HG03175 (cell line): ENCODE measurements around the gene ACOT8.

Source experiments
- ATAC-seq: cut with Tn5 transposase; IDR thresholded peaks from one replicate; pipeline ENCODE4 v1.9.1; 2021; ENCODE audit warnings: mild to moderate bottlenecking, moderate library complexity; ENCODE audit not compliant: unreplicated experiment

ACOT8 gene

DNA sequence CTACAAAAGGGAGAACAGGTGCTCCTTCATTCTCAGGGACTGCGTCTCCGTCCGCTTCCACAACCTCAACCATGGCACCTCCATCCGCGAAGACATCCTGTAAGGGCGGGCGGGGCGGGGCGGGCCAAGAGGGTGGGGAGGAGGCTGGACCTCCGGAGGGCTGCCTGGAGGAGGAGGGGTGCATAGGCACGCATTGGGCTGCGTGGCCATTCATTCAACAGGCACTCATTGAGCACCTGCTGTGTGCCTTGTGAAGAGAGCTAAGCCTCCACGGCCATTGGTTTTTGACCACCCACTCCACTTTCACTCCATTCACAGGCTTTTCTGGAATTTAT, 657 bp upstream of the ACOT8 start:
- ATAC-seq = peak; percentile 22

DNA sequence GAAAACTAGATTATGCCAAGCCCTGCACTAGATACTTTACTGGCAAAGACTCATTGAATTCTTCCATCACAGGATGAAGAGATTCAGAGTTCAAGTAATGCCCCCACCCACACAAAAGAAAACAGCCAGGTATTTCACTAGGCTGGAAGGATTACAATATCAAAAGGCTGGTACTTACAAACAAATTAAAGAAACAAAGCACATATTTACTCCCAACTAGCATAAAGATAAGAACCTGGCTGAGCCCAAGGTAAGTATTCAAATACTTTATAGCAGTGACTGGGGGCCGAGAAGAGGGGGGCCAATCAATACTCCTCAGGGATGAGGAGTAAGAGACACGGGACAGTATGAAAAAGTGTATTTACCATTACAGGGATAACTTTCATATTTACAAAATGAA, 3.7 kb downstream of the ACOT8 start:
- ATAC-seq = no peak

DNA sequence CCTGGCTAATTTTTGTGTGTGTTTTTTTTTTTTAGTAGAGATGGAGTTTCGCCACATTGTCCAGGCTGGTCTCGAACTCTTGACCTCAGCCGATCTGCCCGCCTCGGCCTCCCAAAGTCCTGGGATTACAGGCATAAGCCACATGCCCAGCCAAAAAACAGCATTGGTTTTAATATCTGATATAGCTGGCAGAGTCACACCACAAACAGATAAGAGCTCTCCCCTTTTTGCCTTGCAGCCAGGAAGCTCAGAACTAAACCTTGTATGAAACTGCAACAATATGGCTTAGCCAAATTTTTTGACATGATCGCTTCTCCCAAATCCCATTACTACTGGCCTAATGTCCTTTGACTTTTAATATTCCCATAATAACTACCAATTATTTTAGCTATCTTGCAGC, 4.9 kb downstream of the ACOT8 start:
- ATAC-seq = no peak

DNA sequence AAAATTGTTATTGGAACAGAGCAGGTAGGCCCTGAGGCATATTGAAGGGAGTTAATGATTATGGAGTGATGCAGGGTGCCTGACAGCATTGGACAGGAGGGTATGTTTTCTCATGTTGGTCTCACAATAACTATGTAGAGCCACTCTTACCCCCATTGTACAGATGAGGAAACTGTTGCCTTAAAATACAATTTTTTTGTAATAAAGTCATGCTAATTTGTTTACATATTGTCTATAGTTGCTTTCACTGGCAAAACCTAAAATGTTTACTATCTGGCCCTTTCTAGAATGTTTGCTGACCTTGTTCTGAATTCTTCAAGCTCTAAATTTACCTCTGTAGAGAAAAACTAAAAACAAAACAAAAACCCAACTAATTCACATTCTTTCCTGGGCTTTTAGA, 5.7 kb downstream of the ACOT8 start:
- ATAC-seq = no peak

DNA sequence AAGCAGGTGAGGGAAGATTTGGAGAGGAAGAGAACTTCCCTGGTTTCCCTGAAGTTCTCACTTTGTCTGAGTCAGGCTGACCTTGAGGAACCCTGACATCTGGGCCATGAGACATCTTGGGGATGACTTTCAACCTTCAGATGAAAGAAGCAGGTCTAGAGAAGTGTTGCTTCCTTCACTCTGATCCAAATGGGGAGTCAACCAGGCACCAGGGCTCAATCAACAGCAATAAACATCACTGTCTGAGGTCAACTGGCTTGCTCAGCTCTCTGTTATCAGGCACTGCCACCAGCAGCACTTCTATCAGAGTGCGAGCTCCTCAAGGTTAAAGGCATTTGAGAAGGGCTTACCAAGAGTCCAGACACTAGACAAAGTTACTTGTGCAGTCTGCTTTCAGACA, 6.3 kb downstream of the ACOT8 start:
- no peak for ATAC-seq

DNA sequence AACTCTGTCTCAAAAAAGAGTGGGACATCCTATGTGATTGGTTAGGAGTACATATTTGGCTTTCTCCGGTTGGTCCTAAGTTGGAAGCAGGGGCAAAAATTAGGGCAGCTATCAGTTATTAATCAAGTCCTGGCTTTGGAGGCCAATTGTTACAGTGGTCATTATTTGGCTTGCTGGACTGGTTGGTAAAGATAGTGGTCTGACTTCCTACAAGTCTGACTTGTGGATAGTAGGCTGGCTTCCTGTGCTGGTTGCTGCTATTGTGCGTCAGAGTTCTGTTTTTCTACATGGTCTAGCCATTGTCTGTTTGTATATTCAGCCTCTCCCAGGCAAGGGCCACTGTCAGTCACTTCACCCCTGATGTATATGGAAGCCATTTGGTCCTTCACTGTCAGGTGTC, 7.0 kb downstream of the ACOT8 start:
- no peak for ATAC-seq

DNA sequence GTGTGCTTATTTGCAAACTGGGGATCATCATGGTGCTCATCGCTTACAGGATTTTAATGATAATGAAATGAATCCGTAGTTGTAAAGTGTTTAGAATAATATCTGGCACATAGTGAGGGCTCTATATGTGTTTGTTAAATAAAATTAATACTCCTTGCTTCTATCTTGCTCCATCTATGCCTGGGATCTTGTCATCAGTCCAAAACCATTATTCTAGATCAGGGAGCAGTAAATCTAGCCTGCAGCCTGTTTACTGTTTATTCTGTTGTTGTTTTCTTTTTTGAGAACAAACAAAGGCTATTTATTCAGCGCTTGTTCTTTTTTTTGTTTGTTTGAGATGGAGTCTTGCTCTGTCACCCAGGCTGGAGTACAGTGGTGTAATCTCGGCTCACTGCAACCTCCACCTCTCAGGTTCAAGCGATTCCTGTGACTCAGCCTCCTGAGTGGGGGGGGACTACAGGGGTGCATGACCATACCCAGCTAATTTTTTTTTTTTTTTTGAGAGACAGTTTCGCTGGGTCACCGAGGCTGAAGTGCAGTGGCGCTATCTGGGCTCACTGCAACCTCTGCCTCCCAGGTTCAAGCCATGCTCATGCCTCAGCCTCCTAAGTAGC, 8.1 kb downstream of the ACOT8 start:
- ATAC-seq = no peak

DNA sequence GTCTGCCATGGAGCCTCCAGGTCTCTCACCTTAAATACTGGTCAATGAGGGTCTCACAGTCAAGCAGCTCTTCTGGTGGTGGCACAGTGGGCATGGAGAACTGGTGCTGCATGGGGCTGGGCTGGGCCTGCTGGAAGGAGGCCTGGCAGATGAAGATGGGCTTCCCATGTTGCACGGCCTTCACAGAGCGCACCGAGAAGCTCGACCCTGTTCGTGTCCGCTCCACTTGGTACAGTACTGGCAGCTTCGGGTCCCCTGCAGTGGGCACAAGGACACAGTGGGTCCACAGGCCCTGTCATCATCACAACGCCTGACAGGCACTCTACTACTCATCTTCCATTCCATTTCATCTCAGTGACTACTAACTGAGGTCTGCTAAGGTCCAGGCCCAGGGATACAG, 8.8 kb downstream of the ACOT8 start:
- no peak for ATAC-seq

DNA sequence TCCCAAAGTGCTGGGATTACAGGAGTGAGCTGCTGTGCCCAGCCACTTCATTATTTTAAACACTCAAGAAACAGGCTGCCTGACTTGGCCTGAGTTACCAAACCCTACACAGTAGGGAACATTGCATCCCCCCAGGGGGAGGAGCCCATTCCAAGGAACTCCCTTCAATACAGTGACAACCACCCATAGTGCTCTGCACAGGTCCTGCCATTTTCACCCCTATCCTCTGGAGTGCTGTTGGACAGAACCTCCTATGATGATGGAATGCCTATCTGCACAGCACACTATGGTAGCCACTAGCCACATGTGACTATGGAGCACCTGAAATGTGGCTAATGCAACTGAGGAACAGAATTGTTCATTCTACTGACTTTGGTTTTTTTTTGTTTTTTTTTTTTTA, 11.7 kb downstream of the ACOT8 start:
- ATAC-seq = no peak

DNA sequence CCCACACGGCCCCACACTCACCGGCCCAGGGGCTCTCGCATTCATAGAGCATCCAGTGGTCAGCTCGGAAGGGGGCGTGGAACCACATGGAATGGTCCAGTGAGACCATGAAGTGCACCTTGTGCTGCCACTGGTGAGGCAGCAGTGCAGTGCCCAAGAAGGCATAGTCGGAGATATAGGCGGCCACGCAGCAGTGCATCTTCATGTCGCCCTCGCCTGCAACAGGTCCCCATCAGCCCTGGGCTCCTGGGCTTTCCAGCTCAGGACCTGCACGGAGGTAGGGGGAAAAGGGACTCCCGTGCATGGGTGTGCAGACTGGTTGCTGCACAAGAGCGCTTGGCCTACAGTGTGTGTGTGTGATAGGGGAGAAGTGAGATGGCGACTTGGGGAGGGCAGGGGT, 13.7 kb downstream of the ACOT8 start:
- ATAC-seq = no peak

DNA sequence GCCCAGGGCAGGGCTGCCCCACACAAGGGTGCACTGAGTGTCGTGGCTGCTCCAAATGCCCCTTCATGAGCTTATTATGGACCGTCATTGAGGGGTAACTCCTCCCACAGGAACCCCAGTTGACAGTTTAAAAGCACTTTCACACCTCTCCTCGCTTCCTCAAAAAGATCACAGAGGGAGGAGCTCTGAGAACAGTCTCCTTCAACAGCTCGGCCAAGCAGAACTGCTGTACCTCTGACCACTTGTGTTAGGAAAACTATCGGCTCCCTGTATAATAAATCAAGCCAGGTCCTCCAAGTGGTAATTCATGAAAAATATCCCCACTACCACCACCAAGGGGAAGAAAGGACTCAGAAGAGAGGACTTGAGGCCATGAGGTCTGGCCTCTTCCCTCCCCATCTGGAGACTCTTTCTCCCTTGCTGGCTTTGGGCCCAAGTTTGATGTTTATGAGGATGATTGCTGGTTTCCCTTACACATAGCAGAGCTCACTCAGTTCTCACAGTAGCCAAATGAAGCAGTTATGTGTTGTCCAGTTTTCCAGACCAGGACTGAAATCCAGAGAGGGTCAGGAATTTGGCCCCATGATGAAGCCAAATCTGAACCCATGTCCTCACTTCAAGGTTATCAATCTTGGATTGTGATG, 14.9 kb downstream of the ACOT8 start:
- ATAC-seq = peak; percentile 83

DNA sequence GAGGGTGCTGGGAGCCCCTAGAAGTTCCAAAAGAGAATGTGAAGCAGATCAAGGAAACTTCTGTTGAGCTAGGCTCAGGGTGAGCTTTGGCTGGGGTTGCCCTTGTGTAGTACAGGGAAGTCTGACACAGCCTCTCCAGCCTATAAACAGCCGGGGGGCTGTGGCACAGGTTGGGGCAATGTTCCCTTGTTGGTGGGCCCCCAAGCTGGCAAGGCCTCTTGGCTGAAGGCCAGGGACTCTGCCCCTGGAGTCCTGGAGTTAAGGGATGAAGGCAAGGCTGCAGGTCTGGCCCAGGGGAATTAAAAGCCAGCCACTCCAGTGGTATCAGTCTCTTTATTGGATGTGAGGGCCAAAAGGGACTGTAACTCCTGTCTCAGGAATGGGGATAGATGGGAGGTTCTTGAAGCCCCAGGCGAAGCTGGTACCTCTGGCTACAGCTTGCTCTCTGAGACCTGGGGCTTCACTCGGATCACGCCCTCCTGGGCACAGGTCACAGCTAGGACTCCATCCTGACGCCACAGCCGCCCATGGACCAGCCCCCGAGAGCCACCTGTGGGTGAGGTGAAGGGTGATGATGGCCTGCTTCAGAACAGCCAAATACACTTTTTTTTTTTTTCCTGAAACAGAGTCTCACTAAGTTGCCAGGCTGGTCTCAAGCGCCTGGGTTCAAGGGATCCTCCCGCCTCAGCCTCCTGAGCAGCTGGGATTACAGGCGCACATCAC, 15.6 kb downstream of the ACOT8 start:
- no peak for ATAC-seq

DNA sequence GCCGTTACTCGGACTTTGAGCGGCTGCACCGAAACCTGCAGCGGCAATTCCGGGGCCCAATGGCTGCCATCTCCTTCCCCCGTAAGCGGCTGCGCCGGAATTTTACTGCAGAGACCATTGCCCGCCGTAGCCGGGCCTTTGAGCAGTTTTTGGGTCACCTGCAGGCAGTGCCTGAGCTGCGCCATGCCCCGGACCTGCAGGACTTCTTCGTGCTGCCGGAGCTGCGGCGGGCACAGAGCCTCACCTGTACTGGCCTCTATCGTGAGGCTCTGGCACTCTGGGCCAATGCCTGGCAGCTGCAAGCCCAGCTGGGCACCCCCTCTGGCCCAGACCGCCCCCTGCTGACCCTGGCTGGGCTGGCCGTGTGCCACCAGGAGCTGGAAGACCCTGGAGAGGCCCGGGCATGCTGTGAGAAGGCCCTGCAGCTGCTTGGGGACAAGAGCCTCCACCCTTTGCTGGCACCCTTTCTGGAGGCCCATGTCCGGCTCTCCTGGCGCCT, 16.4 kb downstream of the ACOT8 start:
- ATAC-seq = no peak

DNA sequence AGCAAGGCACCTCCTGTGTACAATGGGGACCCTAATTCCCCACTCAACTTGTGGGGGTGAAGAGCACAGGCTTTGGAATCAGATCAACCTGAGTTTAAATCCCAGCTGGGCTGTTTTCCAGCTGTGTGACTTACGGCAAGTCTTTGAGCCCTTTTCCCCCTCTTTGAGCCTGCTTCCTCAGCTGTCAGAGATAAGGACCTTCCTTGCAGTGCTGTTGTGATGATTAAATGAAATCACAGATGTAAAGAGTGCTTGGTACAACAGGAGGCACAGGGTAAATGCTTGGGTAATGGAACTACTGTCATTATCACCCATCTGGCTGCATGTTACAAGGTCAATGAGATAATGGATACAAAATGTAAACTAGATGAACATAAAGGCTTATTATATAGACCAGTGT, 20.4 kb downstream of the ACOT8 start:
- no peak for ATAC-seq

DNA sequence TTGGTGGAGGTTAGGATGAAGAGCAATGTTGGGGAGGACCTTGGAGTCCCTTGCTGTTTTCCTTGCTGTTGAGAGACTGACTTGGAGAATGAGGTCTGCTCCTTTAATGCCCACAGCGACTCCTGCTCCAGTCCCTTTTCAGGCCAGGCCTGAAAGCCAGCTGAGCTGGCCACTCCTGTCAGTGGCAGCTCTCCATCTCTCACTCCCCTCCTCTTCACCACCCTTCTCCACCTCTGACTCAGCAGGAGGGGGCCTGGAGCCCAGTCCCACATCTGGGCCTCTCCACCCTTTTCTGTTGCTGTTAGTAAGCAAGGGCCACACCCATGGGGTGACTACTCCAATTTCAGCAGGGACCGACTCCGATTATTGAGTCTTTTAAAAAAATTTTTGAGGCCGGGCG, 21.4 kb downstream of the ACOT8 start:
- no peak for ATAC-seq

DNA sequence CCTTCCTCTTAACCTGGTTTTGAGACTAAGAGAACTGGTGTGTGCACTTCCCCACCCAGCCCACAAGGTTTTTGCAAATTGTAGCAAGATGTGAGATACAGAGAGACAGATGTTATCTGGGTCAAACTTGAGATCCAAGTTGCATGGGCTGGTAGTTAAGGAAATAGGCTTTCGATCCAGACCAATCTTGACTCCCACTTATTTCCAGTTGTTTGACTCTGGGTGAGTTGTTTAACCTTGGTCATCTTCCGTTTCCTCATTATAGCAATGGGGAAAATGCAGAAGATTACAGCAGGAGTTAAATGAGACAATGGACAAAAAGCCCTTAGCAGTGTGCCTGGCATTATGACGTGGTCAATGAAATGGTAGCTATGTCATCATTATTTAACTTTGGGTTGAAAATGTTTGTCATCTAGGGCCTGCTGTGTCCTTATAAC, 21.8 kb downstream of the ACOT8 start:
- no peak for ATAC-seq

DNA sequence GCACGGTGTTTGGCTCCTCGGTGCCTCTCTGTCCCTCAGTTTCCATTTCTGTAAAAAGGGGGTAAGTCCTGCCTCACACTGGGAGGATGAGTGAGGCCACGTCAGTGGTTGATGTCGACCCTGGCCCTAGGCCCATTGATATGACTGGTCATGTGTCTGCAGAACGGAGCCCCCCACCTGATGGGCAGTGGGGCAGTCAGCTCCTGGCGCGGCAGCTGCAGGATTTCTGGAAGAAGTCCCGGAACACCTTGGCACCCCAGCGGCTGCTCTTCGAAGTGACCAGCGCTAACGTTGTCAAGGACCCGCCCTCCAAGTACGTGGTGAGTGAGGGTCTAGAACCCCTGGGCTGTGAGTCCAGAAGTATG, 22.4 kb downstream of the ACOT8 start:
- no peak for ATAC-seq

DNA sequence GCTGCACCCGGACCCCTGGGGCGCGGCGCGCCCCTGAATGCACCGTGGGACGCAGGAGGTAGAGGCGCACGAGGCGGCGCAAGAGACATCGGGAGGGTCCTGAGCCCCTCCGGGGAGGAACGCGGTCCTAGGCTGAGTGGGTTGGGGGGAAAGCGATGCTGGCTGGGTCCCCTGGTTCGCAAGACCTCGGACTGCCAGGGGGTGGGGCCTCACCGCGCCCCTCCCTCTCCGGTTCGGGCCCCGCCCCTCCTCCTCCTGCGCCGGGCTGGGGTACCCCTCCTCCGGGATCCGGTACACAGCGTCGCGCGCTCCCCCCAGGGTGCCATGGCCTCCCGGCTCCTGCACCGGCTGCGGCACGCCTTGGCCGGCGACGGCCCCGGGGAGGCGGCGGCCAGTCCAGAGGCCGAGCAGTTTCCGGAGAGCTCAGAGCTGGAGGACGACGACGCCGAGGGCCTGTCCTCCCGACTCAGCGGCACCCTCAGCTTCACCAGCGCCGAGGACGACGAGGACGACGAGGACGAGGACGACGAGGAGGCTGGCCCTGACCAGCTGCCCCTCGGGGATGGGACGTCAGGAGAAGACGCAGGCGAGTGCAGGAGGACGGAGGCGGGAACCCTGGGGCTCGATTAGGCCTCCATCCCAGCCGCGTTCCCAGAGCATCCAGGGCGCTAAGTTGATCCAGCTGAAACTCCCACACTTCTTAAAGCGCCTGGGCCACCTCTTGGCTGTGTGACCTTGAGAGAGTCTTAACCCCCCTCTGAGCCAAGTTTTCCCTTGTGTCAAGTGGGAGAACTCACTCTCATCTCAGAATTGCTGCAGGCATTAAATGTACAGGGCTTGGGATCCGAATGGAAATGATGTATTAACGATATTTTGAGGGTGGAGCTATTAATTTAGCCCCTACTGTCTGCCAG, 23.1 kb downstream of the ACOT8 start:
- peak; percentile 53 for ATAC-seq

DNA sequence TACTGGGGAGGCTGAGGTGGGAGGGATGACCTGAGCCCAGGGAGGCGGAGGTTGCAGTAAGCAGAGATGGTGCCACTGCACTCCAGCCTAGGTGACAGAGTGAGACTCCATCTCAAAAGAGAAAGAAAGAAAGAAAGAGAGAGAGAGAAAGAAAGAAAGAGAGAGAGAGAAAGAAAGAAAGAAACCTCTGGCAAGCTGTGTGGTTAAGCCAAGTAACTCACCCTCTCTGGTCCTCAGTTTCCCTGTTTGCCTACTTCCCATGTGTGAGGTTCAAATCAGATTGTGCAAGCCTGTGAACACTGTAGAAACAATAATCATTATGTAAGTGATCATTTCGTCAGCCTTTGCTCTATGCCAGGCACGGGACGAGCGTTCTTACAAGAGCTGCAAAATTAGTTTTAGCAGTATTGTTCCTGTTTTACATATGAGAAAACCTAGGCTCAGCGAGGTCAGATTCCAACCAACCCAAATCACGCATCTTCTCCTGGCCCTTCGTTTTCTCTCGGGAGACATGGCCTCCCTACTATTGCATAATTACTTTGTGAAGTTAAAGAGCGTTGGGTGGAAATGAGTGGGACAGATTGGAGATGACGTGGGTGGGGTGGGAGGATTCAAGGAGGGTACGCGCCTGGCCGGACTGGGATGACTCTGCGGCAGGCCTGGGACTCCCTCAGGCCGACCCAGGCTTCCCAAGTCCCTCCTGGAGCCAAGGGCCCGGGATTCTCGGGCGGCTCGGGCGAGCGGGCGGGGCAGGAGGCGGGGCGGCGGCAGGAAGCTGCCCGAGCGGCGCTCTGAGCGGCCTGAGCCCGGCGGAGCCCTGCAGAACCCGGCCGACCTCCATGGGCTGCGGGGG, 23.9 kb downstream of the ACOT8 start, which contains the start of gene SNX21:
SNX21 (plus strand) TSS at position 770 of the 853 bp plus-strand sequence. CDS start 121 bp downstream, outside the sequence.
- peak; percentile 55 for ATAC-seq

DNA sequence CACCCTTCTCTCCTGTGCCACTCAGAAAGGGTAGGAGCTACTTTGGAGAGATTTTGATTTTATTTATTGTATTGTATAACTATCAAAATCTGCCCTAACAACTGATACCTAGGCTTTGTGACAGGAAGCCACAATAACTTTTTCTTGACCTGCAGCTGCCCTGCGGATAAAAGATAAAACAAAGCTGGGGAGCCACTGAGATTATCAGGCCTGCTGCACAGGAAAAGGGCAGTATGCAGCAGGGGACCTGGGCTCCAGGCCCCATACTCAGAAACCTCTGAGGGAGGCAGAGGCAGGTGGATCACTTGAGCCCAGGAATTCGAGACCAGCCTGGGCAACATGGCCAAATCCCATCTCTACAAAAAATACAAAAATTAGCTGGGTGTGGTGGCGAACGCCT, 24.6 kb downstream of the ACOT8 start:
- ATAC-seq = no peak
